ENCODE results near the gene IDI1. TPM values are rescaled to one million over a fixed set of nuclear protein-coding genes. Genes with fewer than 3 reads are reported as not detected.
A peak's percentile ranks its signal among the peaks of the same experiment; 100 is the strongest.
"Not testable (repeated sequence)": the region's sequence is repeated elsewhere in the genome, so short reads cannot be mapped to it uniquely, and the experiment has no call there.

The IDI1 gene
- total RNA-seq, 2 experiments from 2014 or later: 68.2 to 68.5 TPM

- no peak overlapping the region for H3K4me3 Mint-ChIP-seq
- no peak overlapping the region for H3K27ac Mint-ChIP-seq
These were observed 24.8 kb downstream of the IDI1 start for GRCh38 chr10:1024103-1024502.

GRCh38 chr10:1022413-1022812, 26.5 kb downstream of the IDI1 start:
- Mint-ChIP-seq H3K27me3 (ENCODE audit: low read depth) (no peaks in the 10 kb centered on the region), H3K27ac (no peak overlapping the region), H3K4me1 (ENCODE audit: low read depth) (no peaks in the 10 kb centered on the region), H3K36me3 (ENCODE audit: low read depth) (peaks cover 47% of the 10 kb centered on the region), H3K4me3 (no peak overlapping the region), H3K9me3 (no peaks in the 10 kb centered on the region)
- CTCF ChIA-PET: no interaction called here
- no peak for DNase-seq
- intact Hi-C loops (cut with micrococcal nuclease): no loop called here

More at GRCh38 chr10:1024103-1024502, 24.8 kb downstream of the IDI1 start:
- no peak for DNase-seq
- intact Hi-C loops (cut with micrococcal nuclease): no loop called here
- CTCF ChIA-PET: no interaction called here
- Mint-ChIP-seq H3K36me3 (ENCODE audit: low read depth) (peaks cover 37% of the 10 kb centered on the region), H3K27me3 (ENCODE audit: low read depth) (no peaks in the 10 kb centered on the region), H3K9me3 (no peaks in the 10 kb centered on the region), H3K4me1 (ENCODE audit: low read depth) (no peaks in the 10 kb centered on the region)

GRCh38 chr10:1020958-1021357, 28.0 kb downstream of the IDI1 start:
- no peak for DNase-seq
- Mint-ChIP-seq H3K4me1 (ENCODE audit: low read depth) (no peaks in the 10 kb centered on the region), H3K9me3 (no peaks in the 10 kb centered on the region), H3K27me3 (ENCODE audit: low read depth) (no peaks in the 10 kb centered on the region), H3K27ac (no peak overlapping the region), H3K4me3 (no peak overlapping the region), H3K36me3 (ENCODE audit: low read depth) (peaks cover 58% of the 10 kb centered on the region)
- intact Hi-C loops (cut with micrococcal nuclease): no loop called here
- CTCF ChIA-PET: no interaction called here

GRCh38 chr10:1020460-1020859, 28.5 kb downstream of the IDI1 start:
- no peak overlapping the region for H3K4me3 Mint-ChIP-seq
- DNase-seq: no peak
- no peak overlapping the region for H3K27ac Mint-ChIP-seq
- H3K27me3 Mint-ChIP-seq (ENCODE audit: low read depth): no peaks in the 10 kb centered on the region
- CTCF ChIA-PET: no interaction called here
- intact Hi-C loops (cut with micrococcal nuclease): no loop called here
- no peaks in the 10 kb centered on the region for H3K4me1 Mint-ChIP-seq (ENCODE audit: low read depth)
- peaks cover 60% of the 10 kb centered on the region for H3K36me3 Mint-ChIP-seq (ENCODE audit: low read depth)
- no peaks in the 10 kb centered on the region for H3K9me3 Mint-ChIP-seq

DNA sequence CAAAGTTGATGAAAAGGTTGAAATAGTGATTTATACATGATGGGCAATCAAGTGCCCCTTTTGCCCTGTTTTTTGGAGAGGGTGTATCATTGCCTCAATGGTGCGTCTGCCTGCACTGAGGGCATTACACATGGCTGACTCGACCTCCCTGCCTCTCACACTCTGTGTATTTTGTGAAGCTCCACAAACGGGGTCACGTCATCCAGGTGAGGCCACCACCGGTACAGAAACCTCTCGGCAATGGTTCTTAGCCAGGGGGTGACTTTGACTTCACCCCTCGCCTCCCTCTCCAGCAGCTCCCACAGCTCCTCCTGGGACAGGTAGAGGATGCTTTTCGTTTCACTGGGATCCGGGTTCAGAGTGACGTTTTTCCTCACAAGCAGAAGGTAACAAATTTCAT, 29.6 kb downstream of the IDI1 start:
- Mint-ChIP-seq H3K4me1 (ENCODE audit: low read depth) (no peaks in the 10 kb centered on the region), H3K9me3 (no peaks in the 10 kb centered on the region), H3K36me3 (ENCODE audit: low read depth) (peaks cover 56% of the 10 kb centered on the region), H3K4me3 (no peak overlapping the region), H3K27me3 (ENCODE audit: low read depth) (no peaks in the 10 kb centered on the region), H3K27ac (no peak overlapping the region)
- intact Hi-C loops (cut with micrococcal nuclease): no loop called here
- CTCF ChIA-PET: no interaction called here
- DNase-seq: no peak

DNA sequence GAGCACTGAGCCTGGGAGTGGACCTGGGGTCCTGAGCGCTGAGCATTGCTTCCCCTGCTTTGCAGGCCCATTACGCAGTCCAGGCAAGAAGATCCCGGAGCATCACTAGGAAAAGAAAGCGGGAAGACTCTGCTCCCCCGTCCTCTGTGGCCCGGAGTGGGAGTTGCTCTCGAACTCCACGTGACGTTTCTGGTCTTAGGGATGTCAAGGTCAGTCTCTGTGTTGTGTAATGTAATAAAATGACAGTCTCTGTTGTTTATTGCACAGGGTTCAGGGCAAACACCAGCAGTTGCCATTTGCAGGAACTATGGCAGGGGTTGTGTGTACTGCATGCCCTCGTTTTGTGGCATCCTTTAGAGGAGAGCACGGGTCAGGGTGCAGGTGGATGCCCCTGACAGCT, 33.2 kb downstream of the IDI1 start:
- no peaks in the 10 kb centered on the region for H3K4me1 Mint-ChIP-seq (ENCODE audit: low read depth)
- no peaks in the 10 kb centered on the region for H3K9me3 Mint-ChIP-seq
- H3K27ac Mint-ChIP-seq: no peak overlapping the region
- DNase-seq: no peak
- intact Hi-C loops (cut with micrococcal nuclease): no loop called here
- peaks cover 70% of the 10 kb centered on the region for H3K36me3 Mint-ChIP-seq (ENCODE audit: low read depth)
- no peak overlapping the region for H3K4me3 Mint-ChIP-seq
- H3K27me3 Mint-ChIP-seq (ENCODE audit: low read depth): no peaks in the 10 kb centered on the region
- CTCF ChIA-PET: no interaction called here

DNA sequence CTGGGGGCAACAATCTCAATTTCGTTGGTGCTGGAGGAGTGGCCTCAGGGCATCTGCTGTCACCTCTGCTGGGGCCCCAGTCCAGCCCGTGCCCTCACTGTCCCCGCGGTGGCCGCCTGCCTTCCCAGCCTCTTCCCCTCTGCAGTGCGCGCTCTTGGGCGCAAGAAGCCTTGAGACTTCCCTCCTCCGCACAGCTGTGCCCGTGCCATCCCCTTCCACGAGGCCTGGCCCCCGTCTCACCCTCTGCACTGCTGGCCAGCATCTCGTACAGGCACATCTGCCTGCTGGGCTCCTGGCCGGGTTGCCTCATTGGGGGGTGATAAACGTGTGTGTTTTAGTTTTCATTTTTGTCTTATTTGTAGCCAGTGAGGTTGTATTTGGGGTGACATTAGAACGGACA, 37.2 kb downstream of the IDI1 start:
- Mint-ChIP-seq H3K9me3 (no peaks in the 10 kb centered on the region), H3K36me3 (ENCODE audit: low read depth) (peaks cover 63% of the 10 kb centered on the region), H3K27me3 (ENCODE audit: low read depth) (no peaks in the 10 kb centered on the region), H3K4me1 (ENCODE audit: low read depth) (peaks cover 5% of the 10 kb centered on the region), H3K4me3 (no peak overlapping the region), H3K27ac (no peak overlapping the region)
- no peak for DNase-seq
- intact Hi-C loops (cut with micrococcal nuclease): no loop called here
- CTCF ChIA-PET: no interaction called here

- intact Hi-C loops (cut with micrococcal nuclease): no loop called here
- H3K27me3 Mint-ChIP-seq (ENCODE audit: low read depth): no peaks in the 10 kb centered on the region
- peaks cover 5% of the 10 kb centered on the region for H3K4me1 Mint-ChIP-seq (ENCODE audit: low read depth)
- H3K27ac Mint-ChIP-seq: no peak overlapping the region
- no peaks in the 10 kb centered on the region for H3K9me3 Mint-ChIP-seq
- CTCF ChIA-PET: no interaction called here
- H3K4me3 Mint-ChIP-seq: no peak overlapping the region
- peaks cover 57% of the 10 kb centered on the region for H3K36me3 Mint-ChIP-seq (ENCODE audit: low read depth)
- DNase-seq: no peak
These were observed 38.2 kb downstream of the IDI1 start for GRCh38 chr10:1010703-1011102.

DNA sequence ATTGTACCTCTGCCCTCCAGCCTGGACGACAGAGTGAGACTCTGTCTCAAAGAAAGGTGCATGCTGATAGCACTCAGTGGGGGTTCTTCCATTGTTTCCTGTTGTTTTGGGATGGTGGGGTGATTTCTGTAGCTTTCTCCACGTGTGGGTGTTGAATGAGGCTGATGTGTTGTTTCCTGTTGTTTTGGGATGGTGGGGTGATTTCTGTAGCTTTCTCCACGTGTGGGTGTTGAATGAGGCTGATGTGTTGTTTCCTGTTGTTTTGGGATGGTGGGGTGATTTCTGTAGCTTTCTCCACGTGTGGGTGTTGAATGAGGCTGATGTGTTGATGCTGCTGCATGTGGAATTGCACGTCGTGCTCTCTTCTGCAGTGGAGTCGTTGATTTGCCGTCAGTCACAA, 39.0 kb downstream of the IDI1 start:
- peaks cover 61% of the 10 kb centered on the region for H3K36me3 Mint-ChIP-seq (ENCODE audit: low read depth)

DNA sequence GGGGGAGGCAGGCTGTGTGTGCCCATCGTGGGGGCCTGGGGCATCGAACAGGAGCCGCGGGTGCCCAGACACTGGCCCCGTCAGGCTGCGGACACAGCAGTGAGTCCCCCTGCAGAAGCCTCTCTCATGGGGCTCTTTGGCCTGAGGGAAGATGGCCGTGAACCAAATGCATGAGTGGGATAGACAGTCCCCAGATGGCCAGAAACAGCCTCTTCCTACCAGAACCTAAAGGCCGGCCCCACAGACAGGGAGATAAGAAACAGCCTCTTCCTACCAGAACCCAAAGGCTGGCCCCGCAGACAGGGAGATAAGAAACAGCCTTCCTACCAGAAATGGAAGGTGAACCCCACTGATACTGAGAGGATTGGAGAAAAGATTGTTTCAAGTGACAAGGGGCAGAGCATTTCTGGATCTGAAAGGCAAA, 39.8 kb downstream of the IDI1 start:
- H3K4me3 Mint-ChIP-seq: no peak overlapping the region
- no peak for DNase-seq
- CTCF ChIA-PET: no interaction called here
- H3K27me3 Mint-ChIP-seq (ENCODE audit: low read depth): no peaks in the 10 kb centered on the region
- H3K9me3 Mint-ChIP-seq: no peaks in the 10 kb centered on the region
- intact Hi-C loops (cut with micrococcal nuclease): loop anchor here (10.0 kb wide), 1 partner anchor 174 kb away; no protein-coding TSS in a partner anchor
- peak overlapping the region; percentile 60 for H3K27ac Mint-ChIP-seq
- H3K4me1 Mint-ChIP-seq (ENCODE audit: low read depth): peaks cover 5% of the 10 kb centered on the region
- peaks cover 59% of the 10 kb centered on the region for H3K36me3 Mint-ChIP-seq (ENCODE audit: low read depth)

More for the DNA sequence above, 39.0 kb downstream of the IDI1 start:
- H3K4me3 Mint-ChIP-seq; H3K27me3 Mint-ChIP-seq (ENCODE audit: low read depth); DNase-seq; CTCF ChIA-PET; H3K9me3 Mint-ChIP-seq; H3K4me1 Mint-ChIP-seq (ENCODE audit: low read depth); H3K27ac Mint-ChIP-seq: not testable (repeated sequence)
- intact Hi-C loops (cut with micrococcal nuclease): loop anchor here (10.0 kb wide), 1 partner anchor 175 kb away; no protein-coding TSS in a partner anchor

DNA sequence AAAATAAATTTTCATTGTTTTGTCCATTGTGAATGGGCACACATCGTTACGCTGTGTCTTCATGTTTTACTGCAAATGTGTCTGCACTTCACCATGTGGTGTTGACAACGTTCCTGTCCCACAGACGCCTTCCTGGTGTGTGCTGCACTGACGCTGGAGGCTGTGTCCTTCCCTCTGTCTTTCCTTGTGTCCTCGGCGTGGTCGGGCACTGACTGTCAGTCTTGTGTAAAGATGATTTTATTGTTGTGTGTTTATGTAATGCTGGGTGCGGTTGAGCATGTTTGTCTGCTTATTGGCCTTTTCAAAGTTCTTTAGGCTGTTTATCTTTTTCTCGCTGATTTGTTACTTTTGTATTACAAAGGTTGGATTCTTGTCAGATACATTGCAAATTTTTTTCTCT, 41.3 kb downstream of the IDI1 start:
- intact Hi-C loops (cut with micrococcal nuclease): loop anchor here (10.0 kb wide), 1 partner anchor 173 kb away; no protein-coding TSS in a partner anchor

GRCh38 chr10:1006573-1006972, 42.3 kb downstream of the IDI1 start:
- CTCF ChIA-PET: no interaction called here
- H3K9me3 Mint-ChIP-seq: peaks cover 1% of the 10 kb centered on the region

More for the DNA sequence above, 41.3 kb downstream of the IDI1 start:
- no peaks in the 10 kb centered on the region for H3K27me3 Mint-ChIP-seq (ENCODE audit: low read depth)
- DNase-seq: no peak
- H3K27ac Mint-ChIP-seq: no peak overlapping the region
- no peaks in the 10 kb centered on the region for H3K9me3 Mint-ChIP-seq
- CTCF ChIA-PET: no interaction called here
- H3K4me3 Mint-ChIP-seq: no peak overlapping the region
- H3K36me3 Mint-ChIP-seq (ENCODE audit: low read depth): peaks cover 65% of the 10 kb centered on the region
- H3K4me1 Mint-ChIP-seq (ENCODE audit: low read depth): peaks cover 5% of the 10 kb centered on the region

GRCh38 chr10:1003884-1004670, 44.8 kb downstream of the IDI1 start:
- peaks cover 8% of the 10 kb centered on the region for H3K9me3 Mint-ChIP-seq
- H3K4me1 Mint-ChIP-seq (ENCODE audit: low read depth): peaks cover 14% of the 10 kb centered on the region
- CTCF ChIA-PET: no interaction called here
- no peak overlapping the region for H3K4me3 Mint-ChIP-seq
- H3K36me3 Mint-ChIP-seq (ENCODE audit: low read depth): peaks cover 69% of the 10 kb centered on the region
- no peak for DNase-seq
- H3K27me3 Mint-ChIP-seq (ENCODE audit: low read depth): no peaks in the 10 kb centered on the region
- intact Hi-C loops (cut with micrococcal nuclease): loop anchor here (10.0 kb wide), 1 partner anchor 169 kb away; no protein-coding TSS in a partner anchor
- no peak overlapping the region for H3K27ac Mint-ChIP-seq

More at GRCh38 chr10:1006573-1006972, 42.3 kb downstream of the IDI1 start:
- DNase-seq: no peak
- no peaks in the 10 kb centered on the region for H3K27me3 Mint-ChIP-seq (ENCODE audit: low read depth)
- no peak overlapping the region for H3K4me3 Mint-ChIP-seq
- intact Hi-C loops (cut with micrococcal nuclease): loop anchor here (10.0 kb wide), 1 partner anchor 172 kb away; no protein-coding TSS in a partner anchor
- peaks cover 9% of the 10 kb centered on the region for H3K4me1 Mint-ChIP-seq (ENCODE audit: low read depth)
- H3K36me3 Mint-ChIP-seq (ENCODE audit: low read depth): peaks cover 65% of the 10 kb centered on the region
- no peak overlapping the region for H3K27ac Mint-ChIP-seq
